Cardiac fibroblast (primary cell): Measurements from ENCODE around the gene TOMM40L.

Source experiments
- DNase-seq, 2 donors: peaks; one replicate each; pipeline versions ENCODE4 v3.0.0 to v3.0.0-alpha.2; 2010; ENCODE audit warnings: low read depth in 2 of 2
- H3K4me3 ChIP-seq, 2 donors: replicated peaks in 1 of 2; 1 replicate in 1 of 2; 2 replicates in 1 of 2; pipeline ENCODE4 v1.5.1; 2011; ENCODE audit warnings: low read depth in 2 of 2, low read length in 2 of 2, mild to moderate bottlenecking in 2 of 2, moderate library complexity in 1 of 2
- TF ChIP-seq, protein P1 (sequence below): IDR thresholded peaks from one replicate; pipeline ENCODE4 v1.5.1; 2011; ENCODE audit warnings: low read depth, mild to moderate bottlenecking, low read length, inconsistent platforms

The TOMM40L gene

DNA sequence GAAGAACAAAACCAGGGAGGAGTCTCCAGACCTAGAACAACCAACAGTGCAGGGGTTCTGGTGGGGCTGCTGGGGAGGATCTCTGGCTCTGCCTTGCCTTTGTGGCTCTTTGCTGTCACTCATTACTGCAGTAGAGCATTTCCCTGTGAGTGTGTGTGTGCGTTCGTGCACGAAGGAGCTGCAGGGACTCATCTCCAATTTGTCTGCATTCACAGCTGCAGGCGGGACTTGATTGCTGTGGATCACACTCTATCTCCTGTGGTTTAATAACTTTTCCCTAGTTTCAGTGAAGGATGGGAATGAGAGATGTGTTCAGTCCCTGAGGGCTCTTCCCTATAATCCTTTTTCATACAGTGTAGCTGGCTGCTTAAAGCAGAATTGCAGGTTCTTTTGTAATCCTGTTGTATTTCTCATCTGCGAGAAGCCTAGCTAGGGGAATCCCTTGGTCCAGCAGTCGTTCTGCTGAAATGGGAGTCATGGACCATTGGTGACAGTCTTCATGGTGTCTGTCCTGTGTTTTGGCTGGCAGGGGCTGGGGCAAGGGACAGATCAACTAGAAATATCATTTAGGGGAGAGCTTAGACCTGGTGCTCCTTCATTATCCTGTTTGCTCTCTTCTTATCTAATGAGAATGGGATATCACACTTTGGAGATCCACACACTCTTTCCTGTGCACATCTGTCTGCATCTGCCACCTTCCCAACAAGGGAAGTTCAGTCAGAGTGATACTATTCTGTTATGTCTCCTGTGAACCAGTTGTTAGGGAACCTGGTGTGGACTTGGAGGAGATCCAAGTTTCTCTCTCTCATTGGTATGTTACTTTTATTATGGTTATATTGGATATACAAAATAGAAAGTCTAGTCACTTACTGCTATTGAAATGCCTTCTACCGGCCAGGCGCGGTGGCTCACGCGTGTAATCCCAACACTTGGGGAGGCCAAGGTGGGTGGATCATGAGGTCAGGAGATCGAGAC, 35.7 kb downstream of the TOMM40L start:
- TF ChIP-seq, protein P1, sequence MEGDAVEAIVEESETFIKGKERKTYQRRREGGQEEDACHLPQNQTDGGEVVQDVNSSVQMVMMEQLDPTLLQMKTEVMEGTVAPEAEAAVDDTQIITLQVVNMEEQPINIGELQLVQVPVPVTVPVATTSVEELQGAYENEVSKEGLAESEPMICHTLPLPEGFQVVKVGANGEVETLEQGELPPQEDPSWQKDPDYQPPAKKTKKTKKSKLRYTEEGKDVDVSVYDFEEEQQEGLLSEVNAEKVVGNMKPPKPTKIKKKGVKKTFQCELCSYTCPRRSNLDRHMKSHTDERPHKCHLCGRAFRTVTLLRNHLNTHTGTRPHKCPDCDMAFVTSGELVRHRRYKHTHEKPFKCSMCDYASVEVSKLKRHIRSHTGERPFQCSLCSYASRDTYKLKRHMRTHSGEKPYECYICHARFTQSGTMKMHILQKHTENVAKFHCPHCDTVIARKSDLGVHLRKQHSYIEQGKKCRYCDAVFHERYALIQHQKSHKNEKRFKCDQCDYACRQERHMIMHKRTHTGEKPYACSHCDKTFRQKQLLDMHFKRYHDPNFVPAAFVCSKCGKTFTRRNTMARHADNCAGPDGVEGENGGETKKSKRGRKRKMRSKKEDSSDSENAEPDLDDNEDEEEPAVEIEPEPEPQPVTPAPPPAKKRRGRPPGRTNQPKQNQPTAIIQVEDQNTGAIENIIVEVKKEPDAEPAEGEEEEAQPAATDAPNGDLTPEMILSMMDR, result no peak
- DNase-seq, result no peak
- no peak overlapping the region for H3K4me3 ChIP-seq

DNA sequence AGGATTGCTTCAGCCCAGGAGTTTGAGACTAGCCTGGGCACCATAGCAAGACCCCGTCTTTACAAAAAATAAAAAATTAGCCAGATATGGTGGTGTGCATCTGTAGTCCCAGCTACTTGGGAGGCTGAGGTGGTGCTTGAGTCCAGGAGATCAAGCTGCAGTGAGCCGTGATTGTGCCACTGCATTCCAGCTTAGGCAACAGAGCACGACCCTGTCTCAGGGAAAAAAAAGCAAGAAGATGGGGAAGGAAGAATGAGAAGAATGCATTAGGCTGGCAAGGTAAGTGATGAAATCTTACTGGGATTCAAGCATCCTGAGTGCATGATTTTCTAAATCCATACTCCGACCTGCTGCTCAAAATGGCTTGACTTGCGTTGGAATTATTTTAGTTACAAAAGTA, 39.4 kb downstream of the TOMM40L start:
- no peak overlapping the region for H3K4me3 ChIP-seq
- DNase-seq, result no peak
- TF ChIP-seq, protein P1, result no peak

DNA sequence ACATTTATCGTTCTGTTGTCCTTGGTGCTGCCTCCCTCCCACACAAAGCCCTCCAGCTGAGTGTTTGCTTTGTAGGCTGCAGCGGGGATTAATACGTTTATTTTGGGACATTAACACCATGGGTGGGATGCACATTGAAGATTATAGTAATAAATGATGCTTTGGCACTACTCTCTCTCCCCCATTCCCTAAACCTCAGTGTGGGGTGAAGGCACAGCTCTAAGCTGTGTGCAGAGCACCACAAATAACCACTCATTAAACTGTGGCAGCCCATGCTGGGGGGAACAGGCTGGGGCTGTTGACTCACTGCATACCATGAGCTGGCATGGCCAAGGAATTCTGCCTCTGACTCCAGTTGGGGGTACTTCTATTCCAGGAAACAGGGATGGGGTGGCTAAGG, 40.3 kb downstream of the TOMM40L start:
- no peak overlapping the region for H3K4me3 ChIP-seq
- TF ChIP-seq, protein P1, result no peak
- no peak for DNase-seq

DNA sequence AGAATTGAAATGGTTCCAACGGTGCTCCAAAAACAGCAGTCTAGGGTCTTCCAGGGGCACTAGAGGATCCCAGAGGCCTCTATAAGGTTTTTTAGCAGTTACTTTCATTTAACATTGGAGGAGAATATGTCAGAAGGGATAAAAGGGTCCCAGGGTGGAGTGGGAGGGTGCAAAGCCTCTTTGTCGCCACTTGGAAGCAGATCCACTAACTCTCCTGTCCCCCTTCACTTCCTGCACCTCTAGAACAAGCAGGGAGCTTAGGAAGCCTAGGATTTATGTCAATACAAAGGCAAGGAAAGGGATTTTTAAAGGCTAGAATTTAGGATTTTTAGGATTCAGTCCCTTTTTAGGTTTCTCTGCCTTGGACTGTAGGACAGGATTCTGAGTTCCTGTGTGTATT, 41.0 kb downstream of the TOMM40L start:
- no peak for DNase-seq
- TF ChIP-seq, protein P1, result no peak

DNA sequence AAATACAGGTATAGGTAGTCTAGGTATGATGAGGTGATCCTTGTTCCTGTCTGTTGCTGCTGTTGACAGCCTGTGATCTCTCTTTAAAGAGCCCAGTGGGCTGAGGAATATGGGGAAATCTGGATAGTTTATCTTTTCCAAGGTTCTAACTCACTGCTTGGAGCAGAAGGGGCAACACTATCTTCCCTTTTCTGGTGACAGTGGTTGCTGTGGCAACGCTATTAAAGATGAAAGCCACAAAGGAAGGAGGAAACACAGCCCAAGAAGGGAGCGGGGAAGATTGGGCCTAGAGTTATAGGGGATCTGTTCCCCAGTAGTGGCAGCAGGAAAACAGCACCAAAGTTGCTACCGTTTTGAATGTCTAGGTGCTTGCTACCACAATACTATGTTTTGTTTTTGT, 41.5 kb downstream of the TOMM40L start:
- H3K4me3 ChIP-seq, result no peak overlapping the region
- TF ChIP-seq, protein P1, result no peak
- DNase-seq, result no peak

More for the DNA sequence above, 41.0 kb downstream of the TOMM40L start:
- no peak overlapping the region for H3K4me3 ChIP-seq

DNA sequence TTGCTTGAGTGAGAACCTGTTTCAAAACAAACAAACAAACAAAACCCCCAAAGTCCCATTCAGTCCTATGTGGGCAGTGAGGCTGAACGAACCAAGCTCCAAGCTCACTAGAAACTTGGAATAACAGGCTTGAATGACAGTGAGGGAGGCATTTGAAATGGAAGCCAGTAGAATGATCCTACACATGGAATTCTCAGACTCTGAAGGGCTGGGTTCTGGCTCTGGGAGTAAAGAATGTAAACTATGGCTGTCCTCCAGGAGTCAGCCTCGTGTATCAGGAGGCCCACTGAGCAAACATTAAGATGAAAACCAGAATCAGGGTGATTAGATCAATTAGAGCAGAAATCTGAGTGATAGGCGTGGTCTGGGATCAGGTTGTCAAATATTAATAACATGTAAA, 47.5 kb downstream of the TOMM40L start:
- no peak overlapping the region for H3K4me3 ChIP-seq
- TF ChIP-seq, protein P1, result no peak
- DNase-seq, result no peak
